ENCODE data around the gene PLCD3. TPM values are rescaled to one million over a fixed set of nuclear protein-coding genes. Genes with fewer than 3 reads are reported as not detected.

The PLCD3 gene
- total RNA-seq, 2 experiments from 2014 or later: 1.4 to 4.6 TPM

- Histone ChIP-seq H3K4me2 (ENCODE audit: low read length) (no peak overlapping the region), H3K4me3 (ENCODE audit: low read depth, low read length, poor library complexity, severe bottlenecking) (no peak overlapping the region), H3K27ac (ENCODE audit: low read depth, low read length, poor library complexity, severe bottlenecking) (no peak overlapping the region), H4K20me1 (ENCODE audit: insufficient read depth, low read length) (no peaks in the 10 kb centered on the region), H3K4me1 (ENCODE audit: insufficient read depth, low read length, poor library complexity, severe bottlenecking) (no peaks in the 10 kb centered on the region), H3K79me2 (ENCODE audit: insufficient read depth, low read depth, low read length) (no peaks in the 10 kb centered on the region), H3K9me2 (ENCODE audit: insufficient read depth, low read length) (no peaks in the 10 kb centered on the region), H3K9me3 (ENCODE audit: low read length) (no peaks in the 10 kb centered on the region), H3K36me3 (ENCODE audit: insufficient read depth, low read length) (peaks cover 92% of the 10 kb centered on the region), H2AFZ (ENCODE audit: low read length) (no peak overlapping the region)
- ChIA-PET CTCF (ENCODE audit: unreplicated experiment) (no interaction called here), POLR2A (interaction anchor here (1.4 kb wide), 1 partner anchor 10 kb away, joined by 3 read pairs; no protein-coding TSS in a partner anchor)
- BruUV-seq (replicated peaks): TSS peak; percentile 9
- DNase-seq (ENCODE audit: low spot score): no peak
- intact Hi-C loops (cut with micrococcal nuclease; ENCODE audit: unreplicated experiment): no loop called here
- TF ChIP-seq EZH2phosphoT487 (IDR thresholded peaks at IDR 0.05; ENCODE audit: borderline replicate concordance, low read depth, low read length): no peak
- no peak for TF ChIP-seq CTCF (conservative IDR thresholded peaks at IDR 0.05; ENCODE audit: low read length)
These were observed 45.3 kb downstream of the PLCD3 start for GRCh38 chr17:45086865-45087503.

DNA sequence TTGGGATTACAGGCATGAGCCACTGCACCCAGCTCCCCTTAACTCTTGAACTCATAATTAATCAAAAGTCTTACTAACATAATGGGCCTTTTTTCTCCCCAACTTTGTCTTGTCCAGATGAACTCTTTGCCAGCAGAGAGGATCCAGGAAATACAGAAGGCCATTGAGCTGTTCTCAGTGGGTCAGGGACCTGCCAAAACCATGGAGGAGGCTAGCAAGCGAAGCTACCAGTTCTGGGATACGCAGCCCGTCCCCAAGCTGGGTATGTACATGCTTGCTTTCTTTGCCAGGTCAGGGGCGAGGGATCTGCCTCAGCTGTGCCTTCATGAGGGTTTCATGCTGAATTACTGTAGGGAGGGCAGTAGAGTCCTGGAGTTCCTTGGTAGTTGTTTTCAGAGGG lies 45.9 kb downstream of the PLCD3 start:
- DNase-seq (ENCODE audit: low spot score): no peak
- Histone ChIP-seq H3K4me3 (ENCODE audit: low read depth, low read length, poor library complexity, severe bottlenecking) (no peak overlapping the region), H3K27ac (ENCODE audit: low read depth, low read length, poor library complexity, severe bottlenecking) (no peak overlapping the region), H3K36me3 (ENCODE audit: insufficient read depth, low read length) (peaks cover 92% of the 10 kb centered on the region), H4K20me1 (ENCODE audit: insufficient read depth, low read length) (no peaks in the 10 kb centered on the region), H2AFZ (ENCODE audit: low read length) (no peak overlapping the region), H3K79me2 (ENCODE audit: insufficient read depth, low read depth, low read length) (no peaks in the 10 kb centered on the region), H3K9me3 (ENCODE audit: low read length) (no peaks in the 10 kb centered on the region), H3K4me1 (ENCODE audit: insufficient read depth, low read length, poor library complexity, severe bottlenecking) (no peaks in the 10 kb centered on the region), H3K9me2 (ENCODE audit: insufficient read depth, low read length) (no peaks in the 10 kb centered on the region), H3K4me2 (ENCODE audit: low read length) (no peak overlapping the region)
- TF ChIP-seq EZH2phosphoT487 (IDR thresholded peaks at IDR 0.05; ENCODE audit: borderline replicate concordance, low read depth, low read length) (no peak), CTCF (conservative IDR thresholded peaks at IDR 0.05; ENCODE audit: low read length) (no peak)
- CTCF ChIA-PET (ENCODE audit: unreplicated experiment): no interaction called here
- POLR2A ChIA-PET: interaction anchor here (1.4 kb wide), 1 partner anchor 9 kb away, joined by 3 read pairs; no protein-coding TSS in a partner anchor
- intact Hi-C loops (cut with micrococcal nuclease; ENCODE audit: unreplicated experiment): no loop called here
- BruUV-seq (replicated peaks): no TSS peak

GRCh38 chr17:45081047-45081703 lies 51.1 kb downstream of the PLCD3 start:
- no TSS peak for BruUV-seq (replicated peaks)
- no peak for DNase-seq (ENCODE audit: low spot score)
- TF ChIP-seq EZH2phosphoT487 (IDR thresholded peaks at IDR 0.05; ENCODE audit: borderline replicate concordance, low read depth, low read length): no peak
- TF ChIP-seq CTCF (conservative IDR thresholded peaks at IDR 0.05; ENCODE audit: low read length): no peak
- ChIA-PET CTCF (ENCODE audit: unreplicated experiment) (no interaction called here), POLR2A (no interaction called here)
- Histone ChIP-seq H3K4me3 (ENCODE audit: low read depth, low read length, poor library complexity, severe bottlenecking) (no peak overlapping the region), H3K36me3 (ENCODE audit: insufficient read depth, low read length) (peaks cover 80% of the 10 kb centered on the region), H3K4me2 (ENCODE audit: low read length) (no peak overlapping the region), H4K20me1 (ENCODE audit: insufficient read depth, low read length) (no peaks in the 10 kb centered on the region), H3K9me3 (ENCODE audit: low read length) (no peaks in the 10 kb centered on the region), H2AFZ (ENCODE audit: low read length) (no peak overlapping the region), H3K9me2 (ENCODE audit: insufficient read depth, low read length) (no peaks in the 10 kb centered on the region), H3K4me1 (ENCODE audit: insufficient read depth, low read length, poor library complexity, severe bottlenecking) (no peaks in the 10 kb centered on the region), H3K79me2 (ENCODE audit: insufficient read depth, low read depth, low read length) (peaks cover 35% of the 10 kb centered on the region), H3K27ac (ENCODE audit: low read depth, low read length, poor library complexity, severe bottlenecking) (no peak overlapping the region)
- intact Hi-C loops (cut with micrococcal nuclease; ENCODE audit: unreplicated experiment): no loop called here
